PFSK-1 (cell line): Measurements from ENCODE around the gene SH2D7.

Source experiments
- FOXP2 ChIP-seq: optimal IDR thresholded peaks from 2 replicates; pipeline ENCODE3; 2011; ENCODE audit warnings: borderline replicate concordance, control low read depth, inconsistent platforms; ENCODE audit not compliant: insufficient read depth; ENCODE audit errors: extremely low read length, extremely low read depth
- POLR2AphosphoS5 ChIP-seq: IDR thresholded peaks from 2 replicates; pipeline ENCODE4 v1.6.1; 2012; ENCODE audit warnings: low read depth, mild to moderate bottlenecking, control low read depth, low read length, moderate library complexity
- REST ChIP-seq, 2 experiments: IDR thresholded peaks; 2 replicates each; pipeline versions ENCODE4 v1.6.1 to v1.8.0; 2011 to 2012; ENCODE audit warnings: low read depth in 2 of 2, low read length in 2 of 2, control low read depth in 1 of 2, inconsistent platforms in 1 of 2, mild to moderate bottlenecking in 1 of 2, moderate library complexity in 1 of 2; ENCODE audit not compliant: insufficient read depth in 1 of 2
- SIN3A ChIP-seq: IDR thresholded peaks from 2 replicates; pipeline ENCODE4 v1.6.1; 2012; ENCODE audit warnings: mild to moderate bottlenecking, low read length, moderate library complexity, borderline replicate concordance; ENCODE audit not compliant: insufficient read depth
- TAF1 ChIP-seq: IDR thresholded peaks from 2 replicates; pipeline ENCODE4 v1.6.1; 2012; ENCODE audit warnings: low read length, control low read depth, borderline replicate concordance; ENCODE audit not compliant: insufficient read depth

- TF ChIP-seq POLR2AphosphoS5 (no peak), REST (IDR thresholded peaks at IDR 0.05; ENCODE audit: insufficient read depth in 1 of 2, low read depth in 2 of 2, low read length in 2 of 2) (no peak), SIN3A (no peak), TAF1 (no peak), FOXP2 (no peak)
Measured at GRCh38 chr15:78051596-78051995, 40.8 kb upstream of the SH2D7 start.
